GM19438 (cell line): ENCODE data around the gene FAM171A1.
"Not testable (repeated sequence)": the region's sequence is repeated elsewhere in the genome, so short reads cannot be mapped to it uniquely, and the experiment has no call there.

Experiments used
- ATAC-seq: cut with Tn5 transposase; IDR thresholded peaks from one replicate; pipeline ENCODE4 v1.9.1; 2021; ENCODE audit warnings: low read depth; ENCODE audit not compliant: unreplicated experiment

Gene FAM171A1

DNA sequence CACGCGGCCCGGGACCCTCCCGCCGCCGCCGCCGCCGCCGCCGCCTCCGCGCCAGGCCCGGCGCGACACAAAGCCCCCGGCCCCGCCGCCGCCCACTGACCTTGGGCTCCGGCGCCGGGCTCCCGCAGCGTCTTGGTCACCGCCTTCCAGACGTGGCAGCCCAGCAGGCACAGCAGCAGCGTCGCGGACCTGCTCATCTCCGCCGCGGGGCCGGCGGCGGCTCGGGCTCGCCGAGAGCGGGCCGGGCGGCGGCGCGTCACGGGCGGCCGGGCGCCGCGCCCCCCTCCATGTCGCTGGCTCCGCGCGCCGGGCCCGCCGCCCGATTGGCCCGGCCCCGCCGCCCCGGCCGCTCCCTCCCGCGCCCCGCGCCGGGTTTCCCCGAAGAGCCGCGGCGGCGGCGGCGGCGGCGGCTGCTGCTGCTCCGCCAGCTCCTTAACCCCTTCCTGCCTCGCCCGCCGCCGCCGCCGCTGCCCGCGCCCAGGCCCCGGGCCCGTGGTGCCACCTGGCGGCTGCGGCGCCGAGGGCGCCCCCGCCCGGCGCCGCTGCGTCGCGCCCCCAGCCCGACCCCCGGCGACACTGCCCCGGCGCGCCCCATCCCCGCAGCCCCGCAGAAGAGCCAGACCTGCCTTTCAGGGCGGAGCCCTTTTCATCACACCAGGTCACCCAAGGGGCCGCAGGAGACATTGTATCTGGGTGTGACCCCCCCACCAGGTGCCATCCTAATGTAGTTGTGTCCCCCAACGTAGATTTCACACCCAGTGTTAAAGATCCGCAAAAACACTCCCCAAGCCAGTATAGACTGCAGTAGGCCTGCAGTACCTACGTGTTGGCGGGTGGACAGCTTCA is at the start of gene FAM171A1:
FAM171A1 (minus strand) TSS at position 434 of the 846 bp plus-strand sequence; CDS start at position 197, 237 bp downstream.
- no peak for ATAC-seq

DNA sequence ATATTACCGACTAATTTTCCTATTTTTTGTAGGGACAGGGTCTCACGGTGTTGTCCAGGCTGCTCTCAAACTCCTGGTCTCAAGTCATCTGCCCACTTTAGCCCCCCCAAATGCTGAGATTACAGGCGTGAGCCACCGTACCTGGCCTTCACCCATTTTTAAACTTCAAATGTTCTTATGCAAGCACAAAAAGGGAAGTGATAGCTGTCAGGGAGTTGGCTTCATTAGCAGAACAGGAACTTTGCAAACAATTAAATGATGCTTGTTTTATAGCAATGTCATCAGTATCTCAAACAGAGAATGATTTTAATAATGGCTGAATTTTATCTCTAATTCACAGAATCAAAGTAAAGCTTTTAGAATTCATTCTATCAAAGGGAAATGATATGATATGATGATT is 49.8 kb upstream of the FAM171A1 start:
- ATAC-seq = no peak

DNA sequence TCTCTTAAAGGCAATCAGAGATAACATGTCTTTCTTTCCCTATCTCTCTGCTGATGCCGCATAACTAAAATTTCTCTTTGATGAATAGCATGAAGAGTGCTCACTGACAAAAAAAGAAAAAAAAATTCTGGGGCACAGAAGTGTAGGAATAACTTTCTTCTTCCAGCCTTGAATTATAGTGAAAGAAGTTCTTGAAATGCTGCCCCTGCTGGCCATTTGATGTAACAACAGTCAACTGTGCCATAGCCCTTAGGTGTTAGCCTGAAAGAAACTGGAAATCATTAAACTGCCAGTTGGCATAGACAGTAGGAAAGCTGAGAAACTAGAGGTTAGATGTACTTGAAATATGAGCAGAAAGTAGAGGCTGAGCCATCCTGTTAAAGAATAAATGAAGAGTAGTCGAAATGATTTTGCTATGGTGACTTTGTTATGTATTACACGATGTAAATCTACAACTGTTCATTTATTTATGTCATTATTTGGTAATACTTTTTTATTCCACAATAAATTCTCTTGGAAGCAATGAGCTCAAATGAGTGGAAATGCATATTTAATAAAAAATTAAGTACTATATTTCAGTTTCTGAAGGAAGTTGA is 48.3 kb upstream of the FAM171A1 start:
- ATAC-seq = no peak

DNA sequence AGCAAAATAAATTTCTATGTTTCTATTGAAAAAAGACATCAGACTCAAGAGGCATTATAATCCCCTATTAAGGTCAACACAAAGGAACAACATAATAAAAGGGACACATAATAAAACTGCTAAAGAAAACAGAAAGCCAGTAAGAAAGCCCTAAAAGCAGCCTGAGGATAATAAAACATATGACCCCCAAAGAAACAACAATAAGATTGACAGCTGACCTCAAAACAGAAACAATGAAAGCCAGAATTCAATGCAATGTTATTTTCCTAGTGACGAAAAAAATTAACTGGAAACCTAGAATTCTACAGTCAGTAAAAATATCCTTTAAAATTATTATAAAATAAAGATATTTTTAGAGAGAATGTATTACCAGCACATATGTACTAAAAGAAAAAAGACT is 44.9 kb upstream of the FAM171A1 start:
- no peak for ATAC-seq

DNA sequence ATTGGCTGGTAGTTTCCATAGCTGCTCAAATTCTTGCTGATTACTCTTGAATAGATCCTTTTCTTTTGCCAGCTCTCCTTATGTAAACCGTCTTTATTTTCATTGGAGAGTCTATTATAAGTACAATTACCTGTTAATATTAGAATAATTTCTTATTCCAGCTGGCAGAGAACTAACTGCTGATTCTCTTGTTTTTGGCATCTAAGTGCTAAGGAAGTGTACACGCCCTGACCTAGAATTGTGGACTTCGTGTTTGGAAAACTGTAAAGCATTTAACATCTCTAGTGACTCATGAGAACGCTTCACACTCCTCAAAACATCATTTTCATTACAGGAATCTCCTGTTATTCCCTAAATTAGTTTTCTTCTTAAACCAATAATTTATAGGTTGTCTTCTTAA is 39.9 kb upstream of the FAM171A1 start:
- ATAC-seq = no peak

DNA sequence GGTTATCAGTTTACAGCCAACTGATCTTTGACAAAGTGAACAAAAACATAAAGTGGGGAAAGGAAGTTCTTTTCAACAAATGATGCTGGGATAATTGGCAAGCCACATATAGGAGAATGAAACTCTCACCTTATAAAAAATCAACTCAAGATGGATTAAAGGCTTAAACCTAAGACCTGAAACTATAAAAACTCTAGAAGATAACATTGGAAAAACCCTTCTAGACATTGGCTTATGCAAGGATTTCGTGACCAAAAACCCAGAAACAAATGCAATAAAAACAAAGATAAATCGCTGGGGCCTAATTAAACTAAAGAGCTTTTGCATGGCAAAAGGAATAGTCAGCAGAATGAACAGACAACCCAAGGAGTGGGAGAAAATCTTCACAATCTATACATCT is 38.3 kb upstream of the FAM171A1 start:
- not testable (repeated sequence) for ATAC-seq

DNA sequence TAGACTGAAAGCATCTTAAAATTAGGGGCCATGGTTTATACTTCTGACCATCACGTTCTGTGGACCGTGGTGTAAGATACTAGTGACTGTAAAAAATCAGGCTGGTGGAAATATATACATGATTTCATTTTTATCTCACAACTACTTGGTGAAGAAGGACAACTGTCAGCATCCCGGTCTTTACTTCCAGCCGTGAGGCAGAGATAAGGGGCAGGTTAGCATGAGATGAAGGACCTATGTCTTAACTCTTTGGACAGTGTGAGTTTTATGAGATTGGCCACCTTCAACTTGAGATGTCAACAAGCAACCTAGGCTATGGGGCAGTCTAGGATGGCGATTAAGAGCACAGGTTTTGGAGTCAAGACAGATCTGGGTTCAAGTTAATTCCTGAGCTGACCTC is 37.5 kb upstream of the FAM171A1 start:
- ATAC-seq = no peak

DNA sequence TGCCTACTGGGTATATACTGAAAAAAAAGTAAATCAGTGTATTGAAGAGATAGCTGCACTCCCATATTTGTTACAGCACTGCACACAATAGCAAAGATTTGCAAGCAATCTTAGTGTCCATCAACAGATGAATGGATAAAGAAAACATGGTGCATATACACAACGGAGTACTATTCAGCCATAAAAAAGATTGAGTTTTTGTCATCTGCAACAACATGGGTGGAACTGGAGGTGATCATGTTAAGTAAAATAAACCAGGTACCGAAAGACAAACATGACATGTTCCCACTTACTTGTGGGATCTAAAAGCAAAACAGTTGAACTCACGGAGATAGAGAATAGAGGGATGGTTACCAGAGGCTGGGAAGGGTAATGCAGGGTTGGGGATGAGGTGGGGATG is 34.2 kb upstream of the FAM171A1 start:
- ATAC-seq = no peak

DNA sequence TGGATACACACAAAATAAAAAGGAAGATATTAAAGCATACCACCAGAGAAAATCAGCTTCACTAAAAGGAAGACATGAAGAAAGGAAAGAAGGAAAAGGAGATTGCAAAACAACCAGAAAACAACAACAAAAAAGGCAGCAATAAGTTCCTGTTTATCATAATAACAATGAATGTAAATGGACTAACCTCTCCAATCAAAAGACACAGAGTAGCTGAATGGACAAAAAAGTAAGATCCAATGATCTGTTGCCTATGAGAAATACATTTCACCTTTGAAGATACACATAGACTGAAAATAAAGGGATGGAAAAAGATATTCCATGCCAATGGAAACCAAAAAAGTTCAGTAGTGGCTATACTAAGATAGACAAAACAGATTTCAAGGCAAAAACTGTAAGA is 30.3 kb upstream of the FAM171A1 start:
- ATAC-seq = no peak

DNA sequence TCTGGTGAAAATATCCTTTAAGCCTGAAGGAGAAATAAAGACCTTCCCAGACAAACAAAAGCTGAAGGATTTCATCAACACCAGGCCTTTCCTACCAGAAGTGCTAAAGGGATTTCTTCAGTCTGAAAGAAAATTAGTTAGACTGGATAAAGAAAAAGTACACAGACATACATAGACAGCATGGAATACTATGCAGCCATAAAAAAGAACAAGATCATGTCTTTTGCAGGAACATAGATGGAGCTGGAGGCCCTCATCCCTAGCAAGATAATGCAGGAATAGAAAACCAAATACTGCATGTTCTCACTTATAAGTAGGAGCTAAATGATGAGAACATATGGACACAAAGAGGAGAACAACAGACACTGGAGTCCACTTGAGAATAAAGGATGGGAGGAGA is 29.4 kb upstream of the FAM171A1 start:
- not testable (repeated sequence) for ATAC-seq

DNA sequence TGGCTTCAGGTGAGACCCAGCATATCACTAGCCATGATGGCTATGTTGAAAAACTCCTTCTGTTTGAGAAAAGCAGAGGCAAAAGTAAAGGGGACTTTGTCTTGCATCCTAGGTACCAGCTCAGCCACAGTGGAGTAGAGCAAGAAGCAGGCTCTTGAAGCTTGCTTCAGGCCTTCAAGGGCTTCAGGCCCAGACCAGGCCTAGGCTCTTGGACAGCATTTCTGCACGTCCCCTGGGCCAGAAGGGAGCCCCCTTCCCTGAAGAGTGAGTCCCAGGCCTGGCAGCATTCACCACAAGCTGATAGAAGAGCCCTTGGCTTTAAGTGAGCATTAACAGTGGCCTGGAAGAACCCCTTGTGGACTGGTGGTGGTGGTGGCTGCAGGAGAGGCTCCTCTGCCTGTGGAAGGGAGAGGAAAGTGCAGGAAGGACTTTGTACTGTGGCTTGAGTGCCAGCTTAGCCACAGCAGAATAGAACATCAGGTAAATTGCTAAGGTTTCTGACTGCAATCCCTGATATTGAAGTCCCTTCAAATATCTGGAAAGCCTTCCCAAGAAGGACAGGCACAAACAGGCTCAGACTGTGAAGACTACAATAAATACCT is 28.1 kb upstream of the FAM171A1 start:
- no peak for ATAC-seq

DNA sequence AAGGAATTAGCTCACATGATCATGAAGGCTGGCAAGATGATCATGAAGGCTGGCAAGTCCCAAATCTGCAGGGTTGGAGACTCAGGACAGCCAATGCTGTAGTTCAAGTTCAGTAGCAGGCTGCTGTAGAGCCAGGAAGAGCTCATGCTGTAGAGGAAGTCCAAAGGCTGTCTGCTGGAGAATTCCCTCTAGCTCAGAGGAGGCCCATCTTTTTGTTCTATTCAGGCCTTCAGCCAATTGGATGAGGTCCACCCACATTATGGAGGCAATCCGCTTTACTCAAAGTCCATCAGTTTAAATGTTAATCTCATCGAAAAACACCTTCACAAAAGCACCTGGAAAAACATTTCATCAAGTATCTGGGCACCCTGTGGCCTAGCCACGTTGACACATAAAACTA is 24.8 kb upstream of the FAM171A1 start:
- no peak for ATAC-seq

DNA sequence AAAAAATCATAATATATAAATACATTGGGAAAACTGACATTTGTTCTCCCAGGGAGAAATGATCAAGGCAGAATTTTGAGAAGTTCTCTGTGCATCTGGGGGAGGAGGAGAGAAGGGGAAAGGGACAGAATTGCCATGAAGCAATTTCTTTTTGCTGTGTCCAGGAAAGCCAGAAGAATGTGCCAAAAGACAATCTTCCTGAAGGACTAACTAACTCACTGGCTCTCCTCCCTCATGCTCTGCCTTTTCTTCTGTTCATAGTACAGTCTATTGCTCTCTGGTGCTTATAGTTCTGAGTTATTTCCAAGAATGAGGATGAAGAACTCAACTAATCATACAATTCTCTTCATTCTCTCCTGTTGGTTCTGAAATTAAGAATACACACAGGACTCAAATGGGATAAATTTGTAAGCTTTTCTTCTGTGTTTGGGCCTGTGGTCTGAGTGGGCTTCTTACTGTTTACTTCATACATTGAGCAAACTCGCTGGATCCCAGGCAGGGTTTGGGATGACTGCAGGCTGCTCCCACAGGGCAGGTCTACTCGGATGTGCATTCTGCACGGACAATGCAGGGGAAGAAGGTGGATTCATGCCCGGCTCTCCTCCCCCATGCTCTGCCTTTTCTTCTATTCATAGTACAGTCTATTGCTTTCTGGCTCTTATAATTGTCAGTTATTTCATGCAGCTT is 22.2 kb upstream of the FAM171A1 start:
- no peak for ATAC-seq

DNA sequence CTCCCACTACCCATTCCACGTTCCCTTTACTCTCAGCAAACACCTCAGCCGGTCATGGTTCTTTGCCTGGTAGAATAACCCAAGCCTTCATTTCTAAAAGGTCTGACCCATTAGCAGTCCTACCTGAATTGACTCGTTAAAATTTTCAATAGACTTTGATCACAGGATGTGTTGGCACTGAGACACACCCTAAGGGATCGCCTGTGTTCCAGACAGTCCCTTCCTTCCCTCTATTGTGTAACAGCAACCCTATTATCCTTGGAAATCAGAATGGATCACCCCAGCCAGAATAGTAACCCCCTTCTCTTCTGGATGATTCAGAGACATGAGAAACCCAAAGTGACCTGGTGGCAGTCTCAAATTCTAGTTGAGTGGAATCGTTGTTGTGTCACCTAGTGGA is 20.4 kb upstream of the FAM171A1 start:
- ATAC-seq = no peak

DNA sequence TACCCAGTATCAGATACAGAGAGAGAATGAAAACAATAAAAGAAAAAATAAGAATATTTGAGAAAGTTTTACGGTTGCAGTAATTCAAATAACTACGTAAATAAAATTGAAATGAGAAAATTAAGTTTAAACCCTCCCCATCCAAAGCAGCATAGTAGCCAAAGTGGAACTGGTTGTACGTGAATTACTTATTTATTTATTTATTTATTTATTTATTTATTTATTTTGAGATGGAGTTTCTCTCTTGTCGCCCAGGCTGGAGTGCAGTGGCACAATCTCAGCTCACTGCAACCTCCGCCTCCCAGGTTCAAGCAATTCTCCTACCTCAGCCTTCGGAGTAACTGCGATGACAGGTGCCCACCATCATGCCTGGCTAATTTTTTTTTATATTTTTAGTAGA is 17.1 kb upstream of the FAM171A1 start:
- ATAC-seq = not testable (repeated sequence)

DNA sequence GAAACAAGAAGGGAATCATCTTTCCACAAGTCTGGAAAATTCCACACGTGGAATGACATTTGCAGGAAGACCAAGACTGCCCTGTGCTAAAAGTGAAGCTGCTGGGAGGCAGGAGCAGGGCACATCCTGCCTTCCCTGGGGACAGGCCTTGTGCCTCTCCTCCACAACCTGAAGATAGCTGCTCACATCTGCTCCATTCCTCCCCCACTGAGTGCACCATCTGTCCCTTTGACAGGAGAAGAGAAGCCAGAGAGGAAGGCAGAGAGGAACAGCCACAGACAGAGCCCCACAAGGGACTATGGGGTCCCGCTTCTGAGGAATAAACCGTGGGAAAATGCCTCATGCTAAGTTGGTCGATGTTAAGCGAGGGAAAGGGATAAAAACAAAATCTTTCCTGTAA is 15.9 kb upstream of the FAM171A1 start:
- ATAC-seq = no peak

DNA sequence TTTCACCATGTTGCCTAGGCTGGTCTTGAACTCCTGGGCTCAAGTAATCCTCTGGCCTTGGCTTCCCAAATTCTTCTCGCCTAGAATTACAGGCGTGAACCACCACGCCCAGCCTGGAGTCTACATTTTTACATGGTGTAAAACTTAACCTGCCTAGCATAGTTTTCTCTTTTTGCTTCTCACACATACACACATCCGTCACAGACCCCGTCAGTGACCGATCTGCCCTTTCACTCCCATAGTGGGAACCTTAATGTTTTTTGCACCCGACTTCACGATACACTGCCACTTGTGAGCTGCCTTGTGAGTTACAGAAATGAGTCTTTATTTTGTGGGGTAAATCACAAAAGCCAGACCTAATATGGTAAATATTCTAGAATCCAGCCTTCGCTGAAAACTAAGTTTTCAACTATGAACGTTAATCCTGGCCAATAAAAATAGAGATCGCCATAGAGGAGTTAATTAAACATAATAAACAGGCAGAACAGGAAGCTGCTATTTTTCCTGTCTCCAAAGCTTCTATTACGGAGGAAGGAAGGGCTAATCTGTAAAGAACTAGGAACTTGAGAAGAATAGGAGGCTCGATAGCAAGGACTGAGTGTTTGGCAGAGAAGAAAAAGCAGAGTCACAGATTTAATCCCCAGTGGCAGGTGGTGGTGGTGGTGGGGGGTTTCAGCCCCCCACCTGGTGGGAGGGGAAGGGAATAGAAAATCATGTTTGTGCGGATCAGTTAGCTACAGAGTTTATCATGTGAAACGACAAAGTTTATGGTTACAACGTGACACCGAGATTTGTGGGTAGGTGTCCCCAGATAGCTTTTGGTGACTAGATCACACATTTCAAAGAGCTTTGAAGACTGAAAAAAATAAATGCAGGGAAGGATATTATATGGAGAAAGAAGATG is 14.7 kb upstream of the FAM171A1 start:
- no peak for ATAC-seq

DNA sequence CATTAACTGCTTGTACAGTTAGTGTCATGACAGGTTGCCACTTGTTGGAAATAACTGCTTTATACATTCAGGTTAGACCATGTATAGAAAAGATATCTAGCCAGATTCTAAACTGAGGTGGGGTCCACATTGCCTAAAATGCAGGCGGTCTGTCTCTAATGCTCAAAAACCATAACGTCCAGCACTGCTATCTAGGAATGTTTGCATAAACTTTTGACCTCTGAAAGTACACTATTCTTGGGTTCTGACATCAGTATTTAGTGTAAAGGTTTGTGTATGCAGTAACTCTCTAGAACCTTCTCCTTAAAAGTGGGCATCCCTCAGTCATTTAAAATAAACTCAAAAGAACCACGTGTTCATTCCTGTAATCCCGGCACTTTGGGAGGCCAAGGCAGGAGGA is 10.3 kb upstream of the FAM171A1 start:
- no peak for ATAC-seq

DNA sequence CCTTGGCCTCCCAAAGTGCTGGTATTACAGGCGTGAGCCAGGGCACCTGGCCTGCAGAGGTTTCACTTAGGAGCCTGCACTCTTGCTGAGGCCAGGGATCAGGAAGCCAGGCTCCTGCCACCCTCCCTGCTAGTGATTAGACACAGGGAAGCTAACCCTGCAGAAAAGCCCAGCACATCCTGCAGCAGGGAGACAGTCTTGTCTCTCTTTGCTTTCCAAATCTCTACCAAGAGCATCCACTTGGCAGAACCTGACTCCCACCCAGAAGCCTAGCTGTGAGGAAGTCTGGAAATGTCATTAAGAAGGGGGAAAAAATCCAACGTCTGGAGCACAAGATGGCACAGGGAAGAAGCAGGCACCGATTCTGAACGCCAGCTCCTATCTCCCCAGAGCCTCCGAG is 8.0 kb upstream of the FAM171A1 start:
- no peak for ATAC-seq

DNA sequence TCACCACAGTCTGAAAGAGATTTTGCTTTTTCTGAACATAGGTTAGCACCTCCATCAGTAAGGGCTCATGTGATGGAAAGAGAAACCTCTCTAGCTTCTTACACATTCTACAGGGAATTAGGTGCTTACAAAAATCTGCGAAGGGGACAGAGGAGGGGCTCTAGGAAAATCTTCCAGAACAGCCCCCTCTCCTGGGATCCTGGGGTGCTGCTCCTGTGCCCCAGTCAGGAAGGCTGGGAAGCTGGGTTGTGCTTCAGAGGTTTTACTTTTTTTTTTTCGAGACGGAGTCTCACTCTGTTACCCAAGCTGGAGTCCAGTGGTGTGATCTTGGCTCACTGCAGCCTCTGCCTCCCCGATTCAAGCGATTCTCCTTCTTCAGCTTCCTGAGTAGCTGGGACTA is 7.5 kb upstream of the FAM171A1 start:
- no peak for ATAC-seq
